GM12878 (cell line): ENCODE measurements around the gene HLX. TPM values are rescaled to one million over a fixed set of nuclear protein-coding genes. Genes with fewer than 3 reads are reported as not detected.

Experiments
- ATAC-seq: fragments of 200-7000 bp; cut with Tn5 transposase; 3 replicates; pipeline ENCODE4 v1.9.1; 2020; ENCODE audit warnings: mild to moderate bottlenecking, moderate library complexity
- BruUV-seq: library from RNA; stranded (reverse); fragments of 400-500 nt; replicated peaks from 2 replicates; lab custom pipeline; 2021; lab: Mats Ljungman, UMichigan
- CTCF ChIA-PET: fragments of 300-600 bp; sonication (Branson Sonifier 250); formaldehyde crosslinking; extraction: SDS; loops from one replicate; lab custom pipeline; 2021; ENCODE audit warnings: inconsistent platforms; lab: Yijun Ruan, JAX
- POLR2A ChIA-PET: fragments of 350-600 bp; formaldehyde crosslinking; extraction: SDS; loops from one replicate; lab custom pipeline; 2021; ENCODE audit warnings: inconsistent platforms; lab: Charles Lee
- RAD21 ChIA-PET: fragments of 300-600 bp; sonication (Branson Sonifier 250); formaldehyde crosslinking; loops from one replicate; lab custom pipeline; 2023; ENCODE audit warnings: antibody characterized with exemption; ENCODE audit not compliant: unreplicated experiment; lab: Charles Lee
- SMC1A ChIA-PET: fragments of 300-600 bp; sonication (Branson Sonifier 250); formaldehyde crosslinking; loops from one replicate; lab custom pipeline; 2023; ENCODE audit not compliant: unreplicated experiment, uncharacterized antibody; lab: Charles Lee
- DNase-seq: peaks from one replicate; pipeline ENCODE4 v3.0.0-alpha.2; 2011; ENCODE audit warnings: low read depth, low spot score
- FAIRE-seq: peaks from 3 replicates; lab custom pipeline; 2011; peaks lifted over from hg19 to GRCh38; lab: Jason Lieb, UNC
- H2AFZ ChIP-seq: 2 replicates; pipeline ENCODE4 v1.6.0; 2011; ENCODE audit warnings: low read depth, low read length, control low read depth; ENCODE audit not compliant: control insufficient read depth
- H3K27ac ChIP-seq: 2 replicates; pipeline ENCODE4 v1.5.1; 2011; ENCODE audit warnings: control low read depth; ENCODE audit not compliant: control insufficient read depth, insufficient read depth
- H3K27me3 ChIP-seq, 2 experiments: replicated peaks in 1 of 2; 2 replicates each; pipeline versions ENCODE4 v1.6.0 to v1.6.1; 2011; ENCODE audit warnings: low read length in 1 of 2; ENCODE audit not compliant: control insufficient read depth in 2 of 2, insufficient read depth in 2 of 2
- H3K36me3 ChIP-seq, 2 experiments: 2 replicates each; pipeline ENCODE4 v1.5.1; 2011; ENCODE audit warnings: low read length in 1 of 2; ENCODE audit not compliant: control insufficient read depth in 2 of 2, insufficient read depth in 2 of 2
- H3K4me1 ChIP-seq: 2 replicates; pipeline ENCODE4 v1.6.1; 2011; ENCODE audit warnings: mild to moderate bottlenecking, low read length, moderate library complexity, mixed read lengths; ENCODE audit not compliant: control insufficient read depth, insufficient read depth
- H3K4me2 ChIP-seq: 2 replicates; pipeline ENCODE4 v1.6.0; 2011; ENCODE audit warnings: control low read depth; ENCODE audit not compliant: control insufficient read depth, insufficient read depth
- H3K4me3 ChIP-seq: fragments of 200-600 bp; sonication (generic); 2 replicates; pipeline ENCODE4 v1.5.1; 2016
- H3K79me2 ChIP-seq: 2 replicates; pipeline ENCODE4 v1.6.0; 2011; ENCODE audit warnings: low read length; ENCODE audit not compliant: control insufficient read depth, insufficient read depth
- H3K9ac ChIP-seq: 2 replicates; pipeline ENCODE4 v1.8.0; 2011; ENCODE audit warnings: low read length, control low read depth, mixed read lengths; ENCODE audit not compliant: control insufficient read depth, insufficient read depth
- H3K9me3 ChIP-seq: replicated peaks from 3 replicates; pipeline ENCODE4 v1.5.1; 2011; ENCODE audit warnings: mild to moderate bottlenecking, low read length; ENCODE audit not compliant: control insufficient read depth, insufficient read depth
- H4K20me1 ChIP-seq: 2 replicates; pipeline ENCODE4 v1.6.0; 2011; ENCODE audit not compliant: control insufficient read depth, insufficient read depth
- BCL11A ChIP-seq: IDR thresholded peaks from 2 replicates; pipeline ENCODE4 v1.6.1; 2011; ENCODE audit warnings: low read depth, low read length
- CEBPB ChIP-seq, 2 experiments: fragments of 150-350 bp in 1 of 2; IDR thresholded peaks; 2 replicates each; pipeline ENCODE4 v1.6.1; 2012 to 2014; ENCODE audit warnings: low read depth in 2 of 2, low read length in 2 of 2, borderline replicate concordance in 1 of 2, inconsistent platforms in 1 of 2
- CHD1 ChIP-seq: IDR thresholded peaks from 2 replicates; pipeline ENCODE4 v1.6.1; 2012; ENCODE audit warnings: low read depth, low read length, improper control_type of control experiment
- IKZF2 ChIP-seq, 2 experiments: fragments of 450-650 bp; IDR thresholded peaks; 2 replicates each; pipeline ENCODE4 v1.6.1; 2017; ENCODE audit warnings: mild to moderate bottlenecking in 2 of 2, moderate library complexity in 2 of 2
- JUND ChIP-seq: IDR thresholded peaks from 2 replicates; pipeline ENCODE4 v1.6.1; 2012; ENCODE audit warnings: low read depth, mild to moderate bottlenecking, low read length, improper control_type of control experiment, moderate library complexity
- LARP7 ChIP-seq: fragments of 450-650 bp; IDR thresholded peaks from 2 replicates; pipeline ENCODE4 v1.6.1; 2017; ENCODE audit warnings: mild to moderate bottlenecking
- MTA2 ChIP-seq: fragments of 450-650 bp; IDR thresholded peaks from 2 replicates; pipeline ENCODE4 v1.6.1; 2016; ENCODE audit warnings: low read depth, mild to moderate bottlenecking, moderate library complexity
- NKRF ChIP-seq: fragments of 450-650 bp; conservative IDR thresholded peaks from 2 replicates; pipeline ENCODE4 v1.6.1; 2017; ENCODE audit warnings: mild to moderate bottlenecking, moderate library complexity
- NR2F1 ChIP-seq: fragments of 450-650 bp; conservative IDR thresholded peaks from 2 replicates; pipeline ENCODE4 v1.6.1; 2017; ENCODE audit warnings: mild to moderate bottlenecking
- RAD51 ChIP-seq: fragments of 450-650 bp; IDR thresholded peaks from 2 replicates; pipeline ENCODE4 v1.6.1; 2016; ENCODE audit warnings: moderate library complexity, mild to moderate bottlenecking, inconsistent platforms
- WGBS: methylation state at CpG from one replicate; pipeline ENCODE4 v1.1.6; 2016; ENCODE audit warnings: low lambda C conversion rate; ENCODE audit not compliant: insufficient replicate concordance, insufficient coverage; ENCODE audit errors: missing lambda C conversion rate; 5-methylcytosine and 5-hydroxymethylcytosine counted together
- in situ Hi-C: fragments of 300-500 bp; cut with MboI; formaldehyde crosslinking; loops from 9 replicates; pipeline ENCODE4 v1.14.3; 2018; ENCODE audit warnings: mixed read lengths
- intact Hi-C: fragments of 100-400 bp; cut with micrococcal nuclease; formaldehyde crosslinking; loops from one replicate; pipeline ENCODE4 v1.14.2; 2022; ENCODE audit not compliant: unreplicated experiment
- polyA plus RNA-seq, 11 experiments: library from polyadenylated mRNA; depleted of rRNA in 4 of 11; unstranded in 6 of 11; stranded (reverse) in 5 of 11; fragments of >200 nt; fragmentation: Nextera tagmentation in 4 of 11; fragmentation: Illumina TruSeq in 1 of 11; extraction: Ambion mirVana in 4 of 11; extraction: Trizol in 1 of 11; gene quantifications; 1 replicate in 1 of 11; 2 replicates in 10 of 11; pipeline versions ENCODE4 v1.2.1 to v1.2.3, GENCODE V29; 2011 to 2016; ENCODE audit warnings: inconsistent platforms in 2 of 11, missing spikeins in 2 of 11, low read depth in 1 of 11
- total RNA-seq, 4 experiments: library from RNA; depleted of rRNA in 3 of 4; stranded (reverse); fragments of >200 nt in 3 of 4; fragmentation: Illumina TruSeq in 1 of 4; extraction: Trizol in 1 of 4; gene quantifications; 2 replicates each; pipeline versions ENCODE4 v1.2.1 to v1.2.3, GENCODE V29; 2013 to 2021
- TF ChIP-seq, protein P1 (sequence below): fragments of 450-650 bp; IDR thresholded peaks from 2 replicates; pipeline ENCODE4 v1.6.1; 2018; ENCODE audit warnings: borderline replicate concordance, mild to moderate bottlenecking; ENCODE audit not compliant: partially characterized antibody

Gene HLX
- total and polyA plus RNA-seq, 10 of the 15 experiments (the other 5 are each of a cell fraction or from before 2014, with no cell fraction given): 0.11 to 2.3 (median 1.1) TPM

GRCh38 chr1:220900842-220901241, 21.6 kb downstream of the HLX start:
- no peak overlapping the region for H3K27ac ChIP-seq
- ChIA-PET CTCF (interaction anchor here (0.5 to 1.4 kb wide), 4 partner anchors 91 to 410 kb away, joined by 3 to 4 read pairs (median 4); no protein-coding TSS in a partner anchor), RAD21 (interaction anchor here (1.3 kb wide), 1 partner anchor 303 kb away, joined by 3 read pairs; no protein-coding TSS in a partner anchor), SMC1A (interaction anchor here (0.9 to 1.6 kb wide), 2 partner anchors 11 to 183 kb away, joined by 3 to 4 read pairs; no protein-coding TSS in a partner anchor), POLR2A (no interaction called here)
- DNase-seq: no peak
- TF ChIP-seq BCL11A: no peak
- H3K4me1 ChIP-seq: no peaks in the 10 kb centered on the region
- in situ Hi-C loops (no loop called here), intact Hi-C loops (no loop called here)
- H3K9ac ChIP-seq: no peak overlapping the region
- H3K79me2 ChIP-seq: no peaks in the 10 kb centered on the region
- H2AFZ ChIP-seq: no peak overlapping the region
- H3K27me3 ChIP-seq: no peaks in the 10 kb centered on the region; a peak in 1 of 4 replicates
- H3K4me3 ChIP-seq: no peak overlapping the region
- BruUV-seq: no TSS peak
- ATAC-seq: no peak
- H4K20me1 ChIP-seq: no peaks in the 10 kb centered on the region
- no peak overlapping the region for H3K4me2 ChIP-seq
- FAIRE-seq: no peak
- 8% methylated on average over 3 of the region's 3 CpGs for WGBS
- no peaks in the 10 kb centered on the region; the same call in 2 of the 3 replicates for H3K9me3 ChIP-seq
- H3K36me3 ChIP-seq: no peaks in the 10 kb centered on the region

GRCh38 chr1:220901881-220902280, 22.6 kb downstream of the HLX start:
- CTCF ChIA-PET: interaction anchor here (1.3 kb wide), 1 partner anchor 92 kb away, joined by 4 read pairs; no protein-coding TSS in a partner anchor
- no peak for ATAC-seq
- TF ChIP-seq LARP7 (no peak), CHD1 (no peak), CEBPB (IDR thresholded peaks at IDR 0.05; ENCODE audit: borderline replicate concordance in 1 of 2, low read depth in 2 of 2, low read length in 2 of 2) (no peak), JUND (no peak), NR2F1 (no peak), NKRF (no peak), IKZF2 (IDR thresholded peaks at IDR 0.05) (no peak), RAD51 (no peak), MTA2 (no peak)
- TF ChIP-seq, protein P1, sequence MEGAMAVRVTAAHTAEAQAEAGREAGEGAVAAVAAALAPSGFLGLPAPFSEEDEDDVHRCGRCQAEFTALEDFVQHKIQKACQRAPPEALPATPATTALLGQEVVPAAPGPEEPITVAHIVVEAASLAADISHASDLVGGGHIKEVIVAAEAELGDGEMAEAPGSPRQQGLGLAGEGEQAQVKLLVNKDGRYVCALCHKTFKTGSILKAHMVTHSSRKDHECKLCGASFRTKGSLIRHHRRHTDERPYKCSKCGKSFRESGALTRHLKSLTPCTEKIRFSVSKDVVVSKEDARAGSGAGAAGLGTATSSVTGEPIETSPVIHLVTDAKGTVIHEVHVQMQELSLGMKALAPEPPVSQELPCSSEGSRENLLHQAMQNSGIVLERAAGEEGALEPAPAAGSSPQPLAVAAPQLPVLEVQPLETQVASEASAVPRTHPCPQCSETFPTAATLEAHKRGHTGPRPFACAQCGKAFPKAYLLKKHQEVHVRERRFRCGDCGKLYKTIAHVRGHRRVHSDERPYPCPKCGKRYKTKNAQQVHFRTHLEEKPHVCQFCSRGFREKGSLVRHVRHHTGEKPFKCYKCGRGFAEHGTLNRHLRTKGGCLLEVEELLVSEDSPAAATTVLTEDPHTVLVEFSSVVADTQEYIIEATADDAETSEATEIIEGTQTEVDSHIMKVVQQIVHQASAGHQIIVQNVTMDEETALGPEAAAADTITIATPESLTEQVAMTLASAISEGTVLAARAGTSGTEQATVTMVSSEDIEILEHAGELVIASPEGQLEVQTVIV: no peak

More at GRCh38 chr1:220901881-220902280, 22.6 kb downstream of the HLX start:
- SMC1A ChIA-PET: interaction anchor here (0.9 kb wide), 1 partner anchor 182 kb away, joined by 3 read pairs; no protein-coding TSS in a partner anchor
- no TSS peak for BruUV-seq
- Histone ChIP-seq H3K9me3 (no peaks in the 10 kb centered on the region), H2AFZ (no peak overlapping the region), H3K4me2 (no peak overlapping the region), H3K79me2 (no peaks in the 10 kb centered on the region), H3K4me1 (no peaks in the 10 kb centered on the region), H3K36me3 (no peaks in the 10 kb centered on the region), H3K4me3 (no peak overlapping the region), H4K20me1 (no peaks in the 10 kb centered on the region), H3K9ac (no peak overlapping the region), H3K27me3 (no peaks in the 10 kb centered on the region; a peak in 1 of 4 replicates), H3K27ac (no peak overlapping the region)
- intact Hi-C loops (no loop called here), in situ Hi-C loops (no loop called here)
- POLR2A ChIA-PET: no interaction called here
- FAIRE-seq: no peak
- WGBS: 2% methylated on average over 2 of the region's 2 CpGs
- RAD21 ChIA-PET: interaction anchor here (1.3 kb wide), 1 partner anchor 302 kb away, joined by 3 read pairs; no protein-coding TSS in a partner anchor
- DNase-seq: no peak
